Activated B cell treated with CpG ODN at 0.5 μM for 24 hours (primary cell): Measurements from ENCODE around the gene ATXN7L2. TPM values are rescaled to one million over a fixed set of nuclear protein-coding genes. Genes with fewer than 3 reads are reported as not detected.

Experiments used
- ATAC-seq: fragments of 200-7000 bp; cut with Tn5 transposase; one replicate; pipeline ENCODE4 v1.10.0; 2021; ENCODE audit warnings: low read depth, mild to moderate bottlenecking, moderate library complexity
- CTCF ChIA-PET: fragments of 350-600 bp; sonication (Branson Sonifier 250); formaldehyde crosslinking; loops from one replicate; lab custom pipeline; 2021; ENCODE audit warnings: antibody characterized with exemption; lab: Charles Lee
- POLR2A ChIA-PET: fragments of 350-600 bp; sonication (Branson Sonifier 250); formaldehyde crosslinking; loops from one replicate; lab custom pipeline; 2021; ENCODE audit warnings: antibody characterized with exemption; lab: Charles Lee
- DNase-seq: peaks from one replicate; pipeline ENCODE4 v3.0.0; 2022
- H3K27ac Mint-ChIP-seq: one replicate; pipeline ENCODE4 v1.8.0; 2020; ENCODE audit warnings: mixed read lengths
- H3K27me3 Mint-ChIP-seq: one replicate; pipeline ENCODE4 v1.8.0; 2021; ENCODE audit warnings: mixed read lengths
- H3K36me3 Mint-ChIP-seq: one replicate; pipeline ENCODE4 v1.8.0; 2021; ENCODE audit warnings: low read depth, mixed read lengths
- H3K4me1 Mint-ChIP-seq: one replicate; pipeline ENCODE4 v1.8.0; 2021; ENCODE audit warnings: mixed read lengths
- H3K4me3 Mint-ChIP-seq: one replicate; pipeline ENCODE4 v1.8.0; 2020; ENCODE audit warnings: mild to moderate bottlenecking, mixed read lengths
- H3K9me3 Mint-ChIP-seq: one replicate; pipeline ENCODE4 v1.8.0; 2020; ENCODE audit warnings: mixed read lengths
- CTCF ChIP-seq: fragments of 200-600 bp; IDR thresholded peaks from one replicate; pipeline ENCODE4 v1.8.0; 2022; ENCODE audit warnings: antibody characterized with exemption, mild to moderate bottlenecking
- intact Hi-C: fragments of 100-400 bp; cut with micrococcal nuclease; formaldehyde crosslinking; loops from one replicate; pipeline ENCODE4 v1.15.1; 2024
- total RNA-seq: library from RNA; stranded (reverse); gene quantifications from 2 replicates; pipeline ENCODE4 v1.2.3, GENCODE V29; 2022

Gene ATXN7L2
- total RNA-seq, 1 donor from 2014 or later: 7.5 TPM

- TF ChIP-seq CTCF: no peak
- no peaks in the 10 kb centered on the region for H3K27me3 Mint-ChIP-seq
- ATAC-seq: no peak
- no peaks in the 10 kb centered on the region for H3K9me3 Mint-ChIP-seq
- no peaks in the 10 kb centered on the region for H3K36me3 Mint-ChIP-seq
- CTCF ChIA-PET: interaction anchor here (1.2 to 1.4 kb wide), 2 partner anchors 48 to 98 kb away, joined by 3 to 5 read pairs; no protein-coding TSS in a partner anchor
- H3K27ac Mint-ChIP-seq: no peak overlapping the region
- DNase-seq: no peak
- POLR2A ChIA-PET: no interaction called here
- H3K4me1 Mint-ChIP-seq: no peaks in the 10 kb centered on the region
- intact Hi-C loops: no loop called here
- H3K4me3 Mint-ChIP-seq: no peak overlapping the region
Observed at GRCh38 chr1:109538827-109539555, 55.3 kb downstream of the ATXN7L2 start.

DNA sequence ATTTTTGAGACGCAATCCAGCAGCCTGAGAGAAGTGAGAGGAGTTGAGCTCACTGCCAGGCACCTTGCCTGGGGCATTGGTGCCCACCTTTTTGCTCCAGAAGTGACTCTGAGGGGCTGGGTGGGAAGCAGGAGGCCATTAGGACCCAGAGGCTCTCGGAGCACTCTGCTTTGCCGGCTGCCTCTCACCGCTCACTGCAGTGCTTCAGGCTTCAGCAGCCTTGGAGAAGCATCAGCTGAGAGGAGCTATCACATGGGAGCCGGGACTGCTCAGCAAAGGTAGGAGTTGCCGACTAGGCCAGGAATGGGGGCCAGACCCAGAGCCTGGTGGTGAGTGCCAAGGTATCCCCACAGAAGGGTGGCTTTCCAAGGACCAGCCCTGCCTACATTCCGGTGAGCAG, 56.0 kb downstream of the ATXN7L2 start, which contains the start of gene GPR61:
TSS of gene GPR61 (plus strand) at position 197 of the 400 bp plus-strand sequence. CDS start 3,151 bp downstream, outside the sequence.
- H3K27me3 Mint-ChIP-seq: no peaks in the 10 kb centered on the region
- no peak for ATAC-seq
- intact Hi-C loops: no loop called here
- H3K4me1 Mint-ChIP-seq: no peaks in the 10 kb centered on the region
- no peak for TF ChIP-seq CTCF
- no peaks in the 10 kb centered on the region for H3K36me3 Mint-ChIP-seq
- H3K27ac Mint-ChIP-seq: no peak within 1 kb of the TSS
- CTCF ChIA-PET: interaction anchor here (1.4 kb wide), 1 partner anchor 97 kb away, joined by 3 read pairs; no protein-coding TSS in a partner anchor
- H3K4me3 Mint-ChIP-seq: no peak within 1 kb of the TSS
- H3K9me3 Mint-ChIP-seq: no peaks in the 10 kb centered on the region
- DNase-seq: no peak
- POLR2A ChIA-PET: no interaction called here

DNA sequence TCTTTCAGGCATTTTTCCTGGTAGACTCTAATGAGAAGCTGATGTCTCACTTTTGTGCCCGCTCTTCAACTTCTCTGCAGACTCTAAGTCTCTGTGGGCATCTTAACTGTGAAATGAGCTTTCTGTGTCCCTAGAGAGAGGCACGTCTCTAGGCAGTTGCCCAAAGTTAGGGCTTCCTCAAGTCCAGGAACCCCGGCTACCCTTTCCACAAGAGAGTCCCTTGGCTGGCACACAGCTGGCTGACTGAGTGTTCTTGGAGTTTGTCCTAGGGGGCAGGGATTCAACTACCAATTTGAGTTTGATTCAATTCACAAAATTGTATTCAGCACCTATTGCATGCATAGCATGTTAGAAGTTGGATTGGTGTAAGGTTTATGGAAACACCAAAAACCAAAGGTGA, 57.4 kb downstream of the ATXN7L2 start:
- H3K27ac Mint-ChIP-seq: no peak overlapping the region
- ATAC-seq (no peak), DNase-seq (no peak)
- CTCF ChIA-PET: interaction anchor here (1.5 to 3.9 kb wide), 2 partner anchors 9 to 100 kb away, joined by 4 to 15 read pairs; no protein-coding TSS in a partner anchor
- no peaks in the 10 kb centered on the region for H3K27me3 Mint-ChIP-seq
- peaks cover under 1% of the 10 kb centered on the region for H3K4me1 Mint-ChIP-seq
- no peaks in the 10 kb centered on the region for H3K36me3 Mint-ChIP-seq
- no peak overlapping the region for H3K4me3 Mint-ChIP-seq
- intact Hi-C loops: no loop called here
- no peak for TF ChIP-seq CTCF
- POLR2A ChIA-PET: no interaction called here
- H3K9me3 Mint-ChIP-seq: no peaks in the 10 kb centered on the region

Other genes with a start within 250 kb of the ATXN7L2 start
- gene CELSR2, start 234.4 kb upstream of the ATXN7L2 start, total RNA-seq: 0.81 and 1.1 TPM in 2 replicates
- gene PSRC1, start 200.8 kb upstream of the ATXN7L2 start, total RNA-seq: 0.69 TPM in 1 of 2 replicates, not detected in the other
- gene MYBPHL, start 176.9 kb upstream of the ATXN7L2 start, total RNA-seq: not detected in 2 replicates
- gene SORT1, start 86.0 kb upstream of the ATXN7L2 start, total RNA-seq: 0.20 and 0.37 TPM in 2 replicates
- 105 and 125 TPM in 2 replicates for gene PSMA5, start 57.5 kb upstream of the ATXN7L2 start, total RNA-seq
- gene SYPL2, start 17.4 kb upstream of the ATXN7L2 start, total RNA-seq: not detected in 2 replicates
- gene CYB561D1, start 10.2 kb downstream of the ATXN7L2 start, total RNA-seq: 17.1 and 18.1 TPM in 2 replicates
- 0.42 and 0.53 TPM in 2 replicates for gene AMIGO1, start 25.8 kb downstream of the ATXN7L2 start, total RNA-seq
- gene GPR61, start 56.0 kb downstream of the ATXN7L2 start, total RNA-seq: 0.15 TPM in 1 of 2 replicates, not detected in the other
- 7.5 and 8.4 TPM in 2 replicates for gene GNAI3, start 64.7 kb downstream of the ATXN7L2 start, total RNA-seq
- 0.71 TPM in 1 of 2 replicates, not detected in the other for gene GNAT2, start 135.7 kb downstream of the ATXN7L2 start, total RNA-seq
- 56.8 and 64.9 TPM in 2 replicates for gene AMPD2, start 135.9 kb downstream of the ATXN7L2 start, total RNA-seq
- gene GSTM4, start 172.2 kb downstream of the ATXN7L2 start, total RNA-seq: 13.1 and 13.7 TPM in 2 replicates
- 9.2 and 11.0 TPM in 2 replicates for gene GSTM2, start 184.2 kb downstream of the ATXN7L2 start, total RNA-seq
- 22.2 and 22.4 TPM in 2 replicates for gene GSTM1, start 203.9 kb downstream of the ATXN7L2 start, total RNA-seq
- 0.04 TPM in 1 of 2 replicates, not detected in the other for gene GSTM5, start 228.3 kb downstream of the ATXN7L2 start, total RNA-seq